ENCODE data around the gene RAD51D. TPM values are rescaled to one million over a fixed set of nuclear protein-coding genes. Genes with fewer than 3 reads are reported as not detected.

Gene RAD51D
- total and polyA plus RNA-seq, 10 of the 15 experiments (the other 5 are each of a cell fraction or from before 2014, with no cell fraction given): 2.6 to 29.3 (median 13.5) TPM

DNA sequence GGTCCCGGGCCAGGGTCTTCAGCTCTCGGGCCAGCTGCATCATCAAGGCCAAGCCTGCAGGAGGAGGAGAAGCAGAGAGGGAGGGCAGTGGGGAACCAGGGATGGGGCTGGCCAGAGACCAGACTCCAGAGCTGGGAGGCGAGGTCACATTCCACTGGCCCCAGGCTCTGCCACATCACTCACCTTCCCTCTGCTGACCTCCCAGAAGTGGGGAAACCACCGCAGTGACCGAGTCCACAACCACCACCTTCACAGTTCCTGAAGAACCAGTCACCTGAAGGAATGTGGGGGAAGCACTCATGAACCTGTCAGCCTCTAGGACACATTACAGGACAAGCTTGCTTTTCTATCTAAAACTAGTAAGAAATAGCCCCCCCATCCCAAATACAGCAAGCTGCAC lies 16.4 kb downstream of the RAD51D start (continued):
- TF ChIP-seq HSF1 (IDR thresholded peaks at IDR 0.05; ENCODE audit: low read depth, low read length) (no peak), NFIC (IDR thresholded peaks at IDR 0.05; ENCODE audit: low read depth, low read length) (no peak), SP1 (IDR thresholded peaks at IDR 0.05; ENCODE audit: low read depth, low read length) (no peak)
- TF ChIP-seq, protein P1, sequence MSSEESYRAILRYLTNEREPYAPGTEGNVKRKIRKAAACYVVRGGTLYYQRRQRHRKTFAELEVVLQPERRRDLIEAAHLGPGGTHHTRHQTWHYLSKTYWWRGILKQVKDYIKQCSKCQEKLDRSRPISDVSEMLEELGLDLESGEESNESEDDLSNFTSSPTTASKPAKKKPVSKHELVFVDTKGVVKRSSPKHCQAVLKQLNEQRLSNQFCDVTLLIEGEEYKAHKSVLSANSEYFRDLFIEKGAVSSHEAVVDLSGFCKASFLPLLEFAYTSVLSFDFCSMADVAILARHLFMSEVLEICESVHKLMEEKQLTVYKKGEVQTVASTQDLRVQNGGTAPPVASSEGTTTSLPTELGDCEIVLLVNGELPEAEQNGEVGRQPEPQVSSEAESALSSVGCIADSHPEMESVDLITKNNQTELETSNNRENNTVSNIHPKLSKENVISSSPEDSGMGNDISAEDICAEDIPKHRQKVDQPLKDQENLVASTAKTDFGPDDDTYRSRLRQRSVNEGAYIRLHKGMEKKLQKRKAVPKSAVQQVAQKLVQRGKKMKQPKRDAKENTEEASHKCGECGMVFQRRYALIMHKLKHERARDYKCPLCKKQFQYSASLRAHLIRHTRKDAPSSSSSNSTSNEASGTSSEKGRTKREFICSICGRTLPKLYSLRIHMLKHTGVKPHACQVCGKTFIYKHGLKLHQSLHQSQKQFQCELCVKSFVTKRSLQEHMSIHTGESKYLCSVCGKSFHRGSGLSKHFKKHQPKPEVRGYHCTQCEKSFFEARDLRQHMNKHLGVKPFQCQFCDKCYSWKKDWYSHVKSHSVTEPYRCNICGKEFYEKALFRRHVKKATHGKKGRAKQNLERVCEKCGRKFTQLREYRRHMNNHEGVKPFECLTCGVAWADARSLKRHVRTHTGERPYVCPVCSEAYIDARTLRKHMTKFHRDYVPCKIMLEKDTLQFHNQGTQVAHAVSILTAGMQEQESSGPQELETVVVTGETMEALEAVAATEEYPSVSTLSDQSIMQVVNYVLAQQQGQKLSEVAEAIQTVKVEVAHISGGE (CRISPR knock-in tag; IDR thresholded peaks at IDR 0.05): no peak

DNA sequence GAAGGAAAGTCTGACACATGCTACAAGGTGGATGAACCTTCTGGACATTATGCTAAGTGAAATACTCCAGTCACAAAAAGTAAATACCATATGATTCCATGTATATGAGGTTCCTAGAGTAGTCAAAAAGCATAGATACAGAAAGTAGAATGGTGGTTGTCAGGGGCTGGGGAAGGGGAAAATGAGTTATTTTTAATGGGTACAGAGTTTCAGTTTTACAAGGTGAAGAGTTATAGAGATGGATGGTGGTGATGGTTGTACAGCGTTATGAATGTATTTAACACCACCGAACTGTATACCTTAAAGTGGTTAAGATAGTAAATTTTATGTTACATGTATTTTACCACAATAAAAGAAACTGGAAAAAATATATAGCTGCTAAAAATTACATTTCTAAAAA lies 17.9 kb downstream of the RAD51D start:
- 97% methylated on average over 2 of the region's 2 CpGs for WGBS (ENCODE audit: insufficient coverage, insufficient replicate concordance, low lambda C conversion rate, missing lambda C conversion rate)
- Histone ChIP-seq H3K36me3 (ENCODE audit: control insufficient read depth in 2 of 2, insufficient read depth in 2 of 2, low read length in 1 of 2) (peaks cover 9 to 27% of the 10 kb centered on the region in 2 experiments), H3K27me3 (replicated peaks in 1 of 2; ENCODE audit: control insufficient read depth in 2 of 2, insufficient read depth in 2 of 2, low read length in 1 of 2) (no peaks in the 10 kb centered on the region), H3K27ac (ENCODE audit: control insufficient read depth, insufficient read depth) (no peak overlapping the region), H3K9me3 (replicated peaks; ENCODE audit: control insufficient read depth, insufficient read depth, low read length) (no peaks in the 10 kb centered on the region), H3K79me2 (ENCODE audit: control insufficient read depth, insufficient read depth, low read length) (no peaks in the 10 kb centered on the region), H2AFZ (ENCODE audit: control insufficient read depth, low read depth, low read length) (no peak overlapping the region), H3K4me1 (ENCODE audit: control insufficient read depth, insufficient read depth, low read length) (no peaks in the 10 kb centered on the region), H3K4me2 (ENCODE audit: control insufficient read depth, insufficient read depth) (no peak overlapping the region), H3K4me3 (no peak overlapping the region), H3K9ac (ENCODE audit: control insufficient read depth, insufficient read depth, low read length) (no peak overlapping the region), H4K20me1 (ENCODE audit: control insufficient read depth, insufficient read depth) (no peaks in the 10 kb centered on the region)
- no peak for FAIRE-seq
- BruUV-seq (replicated peaks): no TSS peak
- TF ChIP-seq ZNF217 (IDR thresholded peaks at IDR 0.05): no peak
- TF ChIP-seq, protein P2, sequence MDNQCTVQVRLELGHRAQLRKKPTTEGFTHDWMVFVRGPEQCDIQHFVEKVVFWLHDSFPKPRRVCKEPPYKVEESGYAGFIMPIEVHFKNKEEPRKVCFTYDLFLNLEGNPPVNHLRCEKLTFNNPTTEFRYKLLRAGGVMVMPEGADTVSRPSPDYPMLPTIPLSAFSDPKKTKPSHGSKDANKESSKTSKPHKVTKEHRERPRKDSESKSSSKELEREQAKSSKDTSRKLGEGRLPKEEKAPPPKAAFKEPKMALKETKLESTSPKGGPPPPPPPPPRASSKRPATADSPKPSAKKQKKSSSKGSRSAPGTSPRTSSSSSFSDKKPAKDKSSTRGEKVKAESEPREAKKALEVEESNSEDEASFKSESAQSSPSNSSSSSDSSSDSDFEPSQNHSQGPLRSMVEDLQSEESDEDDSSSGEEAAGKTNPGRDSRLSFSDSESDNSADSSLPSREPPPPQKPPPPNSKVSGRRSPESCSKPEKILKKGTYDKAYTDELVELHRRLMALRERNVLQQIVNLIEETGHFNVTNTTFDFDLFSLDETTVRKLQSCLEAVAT (IDR thresholded peaks at IDR 0.05): no peak
- DNase-seq (ENCODE audit: low read depth, low spot score): no peak
- in situ Hi-C loops (cut with MboI): loop anchor here (25.0 kb wide), 1 partner anchor 889 kb away; no protein-coding TSS in a partner anchor
- RAD21 ChIA-PET (ENCODE audit: unreplicated experiment): no interaction called here
- POLR2A ChIA-PET: no interaction called here
- intact Hi-C loops (cut with micrococcal nuclease; ENCODE audit: unreplicated experiment): no loop called here
- ATAC-seq: no peak
- CTCF ChIA-PET: no interaction called here
- SMC1A ChIA-PET (ENCODE audit: uncharacterized antibody, unreplicated experiment): no interaction called here
